ENCODE results near the gene LGALS7B.
"Not testable (repeated sequence)": the region's sequence is repeated elsewhere in the genome, so short reads cannot be mapped to it uniquely, and the experiment has no call there.

The LGALS7B gene

GRCh38 chr19:38797781-38798180 lies 8.8 kb downstream of the LGALS7B start:
- DNase-seq, result not testable (repeated sequence)

GRCh38 chr19:38799104-38799503 lies 10.1 kb downstream of the LGALS7B start:
- DNase-seq, result no peak

- no peak for DNase-seq
These were observed 11.8 kb downstream of the LGALS7B start for GRCh38 chr19:38800577-38801347.

GRCh38 chr19:38801359-38802095 lies 12.5 kb downstream of the LGALS7B start:
- DNase-seq, result no peak

GRCh38 chr19:38803543-38803942 lies 14.5 kb downstream of the LGALS7B start:
- DNase-seq, result no peak

GRCh38 chr19:38805180-38805579 lies 16.2 kb downstream of the LGALS7B start:
- no peak for DNase-seq

- no peak for DNase-seq
These were observed 17.4 kb downstream of the LGALS7B start for GRCh38 chr19:38806371-38806770.

- not testable (repeated sequence) for DNase-seq
These were observed 18.5 kb downstream of the LGALS7B start for GRCh38 chr19:38807374-38808098.

GRCh38 chr19:38808741-38809140 lies 19.7 kb downstream of the LGALS7B start:
- no peak for DNase-seq

GRCh38 chr19:38809592-38810252 lies 20.7 kb downstream of the LGALS7B start:
- no peak for DNase-seq

GRCh38 chr19:38812009-38812840 lies 23.2 kb downstream of the LGALS7B start:
- no peak for DNase-seq

GRCh38 chr19:38812841-38813320 lies 23.9 kb downstream of the LGALS7B start, which contains the start of gene LGALS4:
Gene LGALS4, minus strand, starts transcription at chr19:38812945. Its CDS starts 59 bp downstream, at chr19:38812886.
- no peak for DNase-seq

- no peak for DNase-seq
These were observed 24.3 kb downstream of the LGALS7B start for GRCh38 chr19:38813323-38813722.

GRCh38 chr19:38813932-38814331 lies 24.9 kb downstream of the LGALS7B start:
- DNase-seq, result not testable (repeated sequence)

- no peak for DNase-seq
These were observed 26.3 kb downstream of the LGALS7B start for GRCh38 chr19:38815059-38816001.

- no peak for DNase-seq
These were observed 27.2 kb downstream of the LGALS7B start for GRCh38 chr19:38816131-38816750.

- no peak for DNase-seq
These were observed 28.1 kb downstream of the LGALS7B start for GRCh38 chr19:38817081-38817480.

GRCh38 chr19:38819231-38819920 lies 30.4 kb downstream of the LGALS7B start:
- DNase-seq, result no peak

- not testable (repeated sequence) for DNase-seq
These were observed 32.3 kb downstream of the LGALS7B start for GRCh38 chr19:38821230-38821825.

Data from CD4-positive, alpha-beta T cell treated with Interleukin-17A for 4 hours (primary cell).